Measurements from ENCODE around the gene ZNF544.
A peak's percentile ranks its signal among the peaks of the same experiment; 100 is the strongest.

Gene ZNF544

DNA sequence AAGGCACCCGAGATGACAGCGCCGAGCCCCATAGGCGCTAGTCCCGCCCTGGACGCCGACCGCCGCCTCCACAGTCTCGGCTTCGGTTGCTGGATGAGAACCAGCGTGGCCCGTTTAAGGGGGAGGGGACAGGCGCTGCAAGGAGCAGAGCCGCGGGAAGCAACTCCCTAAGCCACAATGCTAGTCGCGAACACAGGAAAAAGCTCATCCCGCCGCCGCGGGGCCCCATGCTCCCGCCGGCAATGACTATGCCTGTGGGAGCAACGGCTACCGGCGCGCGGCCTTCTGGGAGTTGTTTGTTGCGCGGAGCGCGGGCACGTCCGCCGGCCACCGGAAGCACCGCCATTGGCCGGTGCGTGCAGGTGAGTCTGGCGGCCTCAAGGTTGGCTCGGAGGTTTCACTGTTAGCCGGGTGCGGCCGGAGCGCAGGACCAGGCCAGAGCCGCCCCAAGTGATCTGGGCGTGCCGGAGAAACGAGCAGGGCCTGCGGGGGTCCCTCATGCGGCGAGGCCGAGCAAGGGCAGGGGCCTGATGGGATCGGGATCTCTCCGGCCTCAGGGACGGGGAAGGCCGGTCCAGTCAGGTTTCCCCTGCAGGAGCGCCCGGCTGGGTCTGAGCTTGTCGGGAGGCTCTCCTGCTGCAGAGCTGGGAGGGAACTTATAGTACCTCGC is at the start of gene ZNF544:
TSS of gene ZNF544 (plus strand) at position 330 of the 670 bp plus-strand sequence. CDS start 15,110 bp downstream, outside the sequence.
- peak; percentile 79 for DNase-seq (ENCODE audit: low spot score)

DNA sequence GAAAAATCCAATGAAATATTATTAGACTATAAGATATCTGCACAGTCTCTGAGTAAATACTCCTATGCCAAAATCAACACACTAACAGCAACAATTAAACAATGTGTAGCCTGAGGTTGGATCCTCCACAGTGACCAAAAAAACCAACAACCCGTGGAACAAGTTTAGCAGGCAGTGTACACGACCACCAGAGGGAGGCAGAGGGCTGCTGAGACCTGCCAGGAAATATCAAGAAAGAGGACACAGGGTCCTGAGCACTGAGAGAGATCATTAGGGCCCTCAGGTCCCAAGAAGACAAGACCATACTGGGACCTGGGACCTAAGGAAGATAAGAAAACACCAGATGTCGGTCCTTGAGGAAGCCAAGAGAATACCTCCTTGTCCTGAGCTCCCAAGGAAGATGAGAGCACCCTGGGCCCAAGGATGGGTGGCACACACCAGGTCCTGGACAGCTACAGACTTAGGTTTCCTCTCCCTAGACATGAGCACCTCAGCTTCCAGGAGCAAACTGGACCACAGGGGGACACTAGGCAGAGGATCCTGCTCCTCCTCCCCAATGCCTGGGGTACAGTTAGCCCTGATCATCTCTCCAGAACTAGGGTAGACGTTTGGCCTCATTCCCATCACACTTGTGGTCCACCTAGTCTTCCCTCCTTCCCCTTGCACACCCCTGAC is 46.7 kb upstream of the ZNF544 start:
- DNase-seq (ENCODE audit: low spot score), result no peak

DNA sequence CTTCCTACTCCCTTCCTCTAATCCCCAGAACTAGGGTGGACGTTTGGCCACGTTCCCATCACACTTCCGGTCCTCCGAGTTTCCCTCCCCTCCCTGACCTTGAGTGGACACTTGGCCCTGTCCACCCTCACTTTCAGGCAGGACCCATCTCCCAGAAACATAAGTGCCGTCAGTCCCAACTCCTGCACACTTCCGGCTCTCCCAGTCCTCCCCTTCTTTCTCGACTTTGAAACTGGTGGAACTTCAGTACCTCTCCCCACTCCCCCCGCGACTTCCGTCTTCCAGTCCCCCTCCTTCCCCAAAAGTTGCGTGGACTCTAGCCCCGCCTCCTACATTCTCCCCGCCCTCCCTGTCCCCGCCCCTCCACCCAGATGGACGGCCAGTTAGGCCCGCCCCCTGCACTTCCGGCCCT is 46.1 kb upstream of the ZNF544 start:
- peak; percentile 93 for DNase-seq (ENCODE audit: low spot score)

DNA sequence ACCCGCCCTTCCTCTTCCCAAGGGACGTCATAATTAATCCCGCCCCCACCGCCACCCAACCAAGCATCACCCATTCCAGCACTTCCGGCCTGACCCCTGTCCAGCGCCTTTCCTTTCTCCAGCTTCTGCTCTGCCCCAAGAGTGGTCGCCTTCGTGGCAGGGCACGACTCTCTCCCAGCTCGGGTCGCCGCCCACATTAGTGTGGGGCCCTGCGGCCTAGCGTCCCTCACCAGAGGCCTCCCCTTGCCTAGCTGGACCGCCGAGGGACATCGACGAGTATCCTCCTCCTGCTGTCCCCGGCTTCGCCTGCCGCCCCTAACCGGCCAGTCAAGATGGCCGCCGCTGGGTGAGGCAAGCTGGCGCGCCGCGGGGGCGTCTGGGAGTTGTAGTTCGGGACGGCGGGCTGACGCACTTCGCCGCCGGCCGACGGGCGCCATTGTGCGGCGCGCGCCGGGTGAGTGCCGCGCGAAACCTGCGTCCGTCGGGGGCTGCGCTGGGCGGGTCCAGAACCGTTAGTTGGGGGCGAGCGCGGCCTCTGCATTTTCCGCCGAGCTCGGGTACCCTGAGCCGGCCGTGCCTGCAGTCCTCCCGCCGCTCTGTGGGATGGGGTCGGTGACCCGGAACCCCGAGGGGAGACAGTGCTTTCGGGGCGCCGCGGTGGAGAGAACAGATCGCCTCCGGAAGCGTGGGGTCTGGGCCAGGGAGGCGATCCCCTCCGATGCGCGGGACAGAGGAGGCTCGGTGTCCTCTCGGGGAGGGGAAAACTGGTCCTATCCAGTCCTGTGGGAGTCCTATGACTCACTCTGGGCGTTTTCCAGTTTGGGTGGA is 45.5 kb upstream of the ZNF544 start, which contains the start of gene ZNF274:
TSS of gene ZNF274 (plus strand) at position 73 of the 828 bp plus-strand sequence. CDS start 905 bp downstream, outside the sequence.
- DNase-seq (ENCODE audit: low spot score), result peak; percentile 92

DNA sequence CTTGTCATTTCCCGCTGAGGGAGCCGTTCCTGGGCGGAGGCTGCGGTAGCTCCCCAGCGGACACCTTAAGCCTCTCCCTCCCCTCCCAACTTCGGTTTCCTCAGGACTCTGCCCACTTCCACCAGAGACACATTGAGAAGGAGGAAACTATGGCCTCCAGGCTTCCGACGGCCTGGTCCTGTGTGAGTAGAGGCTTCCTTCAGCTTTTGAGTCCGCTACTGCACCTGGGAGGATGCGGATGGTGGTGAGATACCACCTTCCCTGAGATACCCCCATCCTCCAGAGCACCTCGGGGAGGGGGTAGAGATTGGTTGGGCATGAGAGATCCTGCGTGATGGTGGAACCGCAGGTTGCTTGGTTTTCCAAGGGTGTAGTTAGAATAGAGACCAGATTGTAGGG is 44.9 kb upstream of the ZNF544 start:
- no peak for DNase-seq (ENCODE audit: low spot score)

DNA sequence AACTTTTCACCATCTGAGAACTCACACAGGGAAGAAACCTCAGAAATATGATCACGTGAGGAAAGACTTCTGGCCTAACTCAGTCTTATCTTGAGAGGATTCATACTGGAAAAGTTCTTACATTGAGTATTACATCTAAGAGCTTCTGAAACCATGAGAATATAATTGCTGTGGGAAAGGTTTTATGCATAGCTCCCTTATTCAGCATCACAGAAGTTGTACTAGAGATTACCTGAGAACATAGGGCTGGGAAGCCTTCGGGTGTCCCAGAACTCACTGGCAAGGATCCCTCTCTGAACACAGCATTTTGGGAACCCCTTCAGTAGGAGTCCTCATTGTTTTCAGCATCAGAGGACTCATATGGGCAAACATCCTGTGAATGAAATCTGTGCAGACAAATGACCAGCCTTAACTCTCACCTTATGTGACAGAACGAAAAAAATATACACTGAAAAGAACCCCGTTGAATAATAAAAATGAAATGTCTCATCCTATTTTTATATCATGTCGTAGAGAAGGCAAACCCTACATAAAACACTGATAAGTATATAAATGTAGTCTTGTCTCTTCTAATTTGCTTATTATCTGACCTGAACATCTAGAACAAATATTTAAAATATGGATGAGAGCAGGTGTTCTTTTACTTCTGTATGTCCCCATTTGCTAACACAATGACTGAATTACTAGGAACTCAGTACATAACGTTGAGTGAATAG is 31.7 kb upstream of the ZNF544 start:
- DNase-seq (ENCODE audit: low spot score), result no peak

DNA sequence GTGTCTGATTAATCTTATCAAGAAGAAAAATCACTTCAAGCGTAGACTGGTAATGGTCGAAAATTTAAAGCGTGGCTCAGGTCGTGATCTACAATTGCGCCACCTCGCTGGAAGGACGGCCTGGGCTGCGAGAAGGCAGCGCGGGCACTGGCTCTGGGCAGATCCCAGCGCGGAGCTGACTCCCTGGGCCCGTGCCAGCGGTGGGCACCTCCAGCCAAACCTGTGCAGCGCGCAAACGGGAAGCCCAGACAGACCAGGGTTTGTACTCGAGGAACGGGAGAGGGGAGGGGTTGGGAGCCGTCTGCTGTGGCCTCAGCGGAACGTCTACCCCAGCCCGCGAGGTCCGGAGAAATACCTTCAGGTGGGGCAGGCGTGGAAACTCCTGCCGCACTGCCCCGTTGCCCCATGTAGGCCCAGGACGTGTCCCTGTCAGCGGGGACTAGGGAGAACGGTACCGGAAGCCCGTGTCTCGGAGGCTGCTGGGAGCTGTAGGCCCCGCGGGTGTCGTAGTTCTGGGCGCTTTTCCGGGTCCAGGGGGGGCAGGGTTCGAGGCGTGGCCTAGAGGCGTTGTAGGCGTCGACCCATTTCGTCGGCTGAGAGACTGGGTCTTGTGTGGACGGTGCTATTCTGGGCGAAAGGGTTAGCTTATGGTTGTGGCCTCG is 24.8 kb upstream of the ZNF544 start:
- no peak for DNase-seq (ENCODE audit: low spot score)

DNA sequence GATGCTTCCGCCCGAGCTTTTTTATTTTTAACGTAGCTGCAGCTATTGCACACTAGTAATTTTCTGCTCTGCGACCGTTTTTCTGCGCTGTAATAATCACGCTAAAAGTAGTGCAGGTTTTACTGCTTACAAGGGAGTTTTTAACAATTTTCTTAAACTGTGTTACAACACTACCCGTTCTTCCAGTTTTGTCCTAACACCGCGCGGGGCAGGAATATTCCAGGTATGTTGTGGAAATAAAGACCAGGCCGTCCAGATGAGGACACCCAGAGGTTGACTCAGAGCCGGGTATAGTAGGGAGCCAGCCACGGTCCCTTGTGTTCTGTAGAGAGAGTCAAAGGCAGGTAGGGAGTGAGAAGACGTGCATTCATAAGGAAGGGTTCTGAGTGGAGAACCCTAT is 24.1 kb upstream of the ZNF544 start:
- no peak for DNase-seq (ENCODE audit: low spot score)

DNA sequence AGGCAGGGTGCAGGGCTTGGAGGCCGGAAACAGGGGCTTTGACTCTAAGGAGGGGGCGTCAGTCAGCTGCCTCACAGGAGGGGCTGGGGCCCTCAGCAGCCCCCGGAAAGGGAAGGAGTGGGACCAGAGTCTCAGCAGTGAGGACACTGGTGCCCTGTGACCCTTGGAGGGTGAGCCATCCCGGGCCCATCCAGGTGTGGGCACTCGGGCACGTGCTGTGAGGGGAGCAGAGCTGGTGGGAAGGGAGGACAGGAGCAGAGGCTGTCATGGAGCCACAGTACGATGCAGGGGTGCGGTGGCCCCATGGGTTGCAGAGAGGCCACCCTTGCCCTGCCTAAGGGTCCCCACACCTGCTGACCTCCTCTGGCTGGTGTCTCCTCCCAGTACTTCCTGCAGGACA is 19.1 kb upstream of the ZNF544 start:
- DNase-seq (ENCODE audit: low spot score), result no peak

DNA sequence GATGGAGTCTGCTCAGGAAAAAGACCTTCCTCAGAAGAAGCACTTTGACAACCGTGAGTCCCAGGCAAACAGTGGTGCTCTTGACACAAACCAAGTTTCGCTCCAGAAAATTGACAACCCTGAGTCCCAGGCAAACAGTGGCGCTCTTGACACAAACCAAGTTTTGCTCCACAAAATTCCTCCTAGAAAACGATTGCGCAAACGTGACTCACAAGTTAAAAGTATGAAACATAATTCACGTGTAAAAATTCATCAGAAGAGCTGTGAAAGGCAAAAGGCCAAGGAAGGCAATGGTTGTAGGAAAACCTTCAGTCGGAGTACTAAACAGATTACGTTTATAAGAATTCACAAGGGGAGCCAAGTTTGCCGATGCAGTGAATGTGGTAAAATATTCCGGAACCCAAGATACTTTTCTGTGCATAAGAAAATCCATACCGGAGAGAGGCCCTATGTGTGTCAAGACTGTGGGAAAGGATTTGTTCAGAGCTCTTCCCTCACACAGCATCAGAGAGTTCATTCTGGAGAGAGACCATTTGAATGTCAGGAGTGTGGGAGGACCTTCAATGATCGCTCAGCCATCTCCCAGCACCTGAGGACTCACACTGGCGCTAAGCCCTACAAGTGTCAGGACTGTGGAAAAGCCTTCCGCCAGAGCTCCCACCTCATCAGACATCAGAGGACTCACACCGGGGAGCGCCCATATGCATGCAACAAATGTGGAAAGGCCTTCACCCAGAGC is 16.2 kb upstream of the ZNF544 start:
- no peak for DNase-seq (ENCODE audit: low spot score)

DNA sequence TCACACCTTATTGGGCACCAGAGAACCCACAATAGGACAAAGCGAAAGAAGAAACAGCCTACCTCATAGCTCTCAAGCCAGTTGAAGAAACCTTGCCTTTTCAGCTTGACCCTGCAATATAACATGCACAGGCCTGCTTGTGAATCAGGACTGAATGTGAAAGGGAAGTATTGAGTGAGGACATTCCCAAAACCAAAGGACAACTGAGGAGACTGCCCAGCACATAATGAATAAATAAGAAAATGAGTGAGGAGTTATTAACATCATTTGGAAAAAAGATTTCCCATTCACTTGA is 15.7 kb upstream of the ZNF544 start:
- DNase-seq (ENCODE audit: low spot score), result no peak

DNA sequence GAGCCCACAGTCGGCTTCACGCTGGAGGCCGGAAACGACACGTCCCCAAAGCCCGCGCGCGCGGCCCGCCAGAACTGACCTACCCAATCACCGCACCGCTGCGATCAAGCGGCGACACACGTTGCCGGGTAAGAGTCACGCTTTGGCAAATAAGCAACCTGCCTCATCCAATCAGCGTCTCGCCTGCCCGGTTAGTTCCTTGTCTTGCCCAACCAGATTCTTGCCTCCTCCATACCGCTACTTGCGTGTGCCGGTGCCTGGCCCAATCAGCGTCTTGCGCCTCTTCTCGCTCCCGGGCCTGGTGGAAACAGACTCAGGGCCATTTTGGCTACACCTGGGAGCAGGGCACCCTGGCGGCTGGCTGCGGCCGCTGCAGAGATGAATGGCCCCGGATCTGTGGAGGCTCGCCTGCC is 11.6 kb upstream of the ZNF544 start:
- DNase-seq (ENCODE audit: low spot score), result no peak

DNA sequence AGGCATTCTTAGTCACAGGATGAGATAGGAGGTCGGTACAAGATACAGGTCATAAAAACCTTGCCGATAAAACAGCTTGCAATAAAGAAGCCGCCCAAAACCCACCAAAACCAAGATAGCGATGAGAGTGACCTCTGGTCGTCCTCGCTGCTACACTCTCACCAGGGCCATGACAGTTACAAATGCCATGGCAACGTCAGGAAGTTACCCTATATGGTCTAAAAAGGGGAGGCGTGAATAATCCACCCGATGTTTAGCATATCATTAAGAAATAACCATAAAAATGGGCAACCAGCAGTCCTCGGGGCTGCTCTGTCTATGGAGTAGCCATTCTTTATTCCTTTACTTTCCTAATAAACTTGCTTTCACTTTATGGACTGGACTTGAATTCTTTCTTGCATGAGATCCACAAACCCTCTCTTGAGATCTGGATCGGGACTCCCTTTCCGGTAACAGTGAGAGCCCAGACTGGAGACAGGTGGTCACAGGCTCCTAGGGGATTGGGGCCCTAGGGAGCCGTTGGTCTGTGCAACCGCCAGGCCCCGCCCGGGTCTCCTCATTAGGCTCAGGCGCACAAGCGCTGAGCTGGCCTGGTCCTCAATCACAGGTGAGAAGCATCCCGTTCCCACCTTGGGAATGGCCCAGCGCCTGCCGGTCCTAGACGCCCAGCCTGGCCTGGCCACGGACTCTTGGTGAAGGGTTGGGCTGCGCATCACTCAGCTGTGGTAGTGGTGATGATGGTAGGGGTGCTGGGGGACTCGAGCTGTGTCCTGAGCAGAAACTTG is 10.9 kb upstream of the ZNF544 start:
- no peak for DNase-seq (ENCODE audit: low spot score)

DNA sequence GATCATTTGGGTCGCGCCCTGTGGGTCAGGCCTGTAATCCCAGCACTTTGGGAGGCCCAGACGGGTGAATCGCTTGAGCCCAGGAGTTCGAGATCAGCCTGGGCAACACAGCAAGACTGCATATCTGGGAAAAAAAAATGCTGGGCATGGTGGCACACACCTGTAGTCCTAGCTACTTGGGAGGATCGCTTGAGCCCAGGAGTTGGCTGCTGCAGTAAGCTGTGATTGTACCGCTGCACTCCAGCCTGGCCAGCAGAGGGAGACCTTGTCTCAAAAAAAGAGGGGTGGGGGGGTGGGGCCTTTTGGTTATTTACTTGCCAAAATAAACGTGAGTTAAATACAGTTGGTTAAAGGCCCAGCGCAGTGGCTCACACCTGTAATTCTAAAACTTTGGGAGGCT is 9.8 kb upstream of the ZNF544 start:
- no peak for DNase-seq (ENCODE audit: low spot score)

DNA sequence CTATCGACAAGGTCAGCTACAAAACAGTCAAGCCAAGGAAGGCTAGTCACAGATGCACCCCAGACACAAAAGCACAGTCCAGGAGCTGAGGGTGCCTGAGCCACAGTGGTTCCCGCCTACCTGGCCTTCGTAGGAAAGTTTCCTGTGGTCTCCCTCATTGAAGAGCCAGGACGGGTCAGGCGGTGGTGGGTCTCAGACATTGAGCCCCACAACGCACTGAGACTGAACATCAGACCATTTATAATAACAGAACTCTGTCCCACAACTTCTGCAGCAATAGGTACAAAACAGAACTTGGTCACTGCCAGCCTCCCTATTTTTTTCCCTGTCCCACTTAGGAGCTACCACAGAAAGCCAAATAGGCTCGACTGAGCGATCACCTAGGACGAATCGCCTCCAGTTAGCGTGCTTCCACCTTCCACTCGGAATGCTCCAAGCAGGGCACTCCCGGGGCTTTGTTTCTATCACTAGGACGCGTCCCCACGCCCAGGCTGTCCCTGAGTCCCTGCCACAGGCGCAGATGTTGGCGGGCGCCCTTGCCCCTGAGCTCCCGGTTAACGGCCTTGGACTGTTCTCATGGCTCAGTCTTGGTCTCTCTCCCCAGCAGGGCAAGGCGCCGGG is 640 bp upstream of the ZNF544 start:
- DNase-seq (ENCODE audit: low spot score), result no peak

DNA sequence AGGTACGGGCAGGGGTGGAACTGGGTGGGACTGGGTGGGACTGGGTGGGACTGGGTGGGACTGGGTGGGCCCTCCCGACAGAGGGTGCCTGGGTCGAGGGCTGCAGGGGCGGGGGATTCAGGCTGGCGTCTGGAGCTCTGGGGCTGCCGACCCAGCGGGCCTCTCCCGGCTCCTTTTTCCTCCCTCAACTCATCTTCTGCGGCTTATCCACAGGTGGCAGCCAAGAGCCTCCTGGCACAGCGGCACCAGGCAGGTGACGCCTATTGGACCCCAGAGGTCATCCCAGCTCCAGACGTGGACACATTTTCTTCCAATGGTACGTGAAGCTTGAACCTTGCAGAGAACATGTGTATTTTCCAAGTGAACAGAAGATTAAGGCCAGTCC is 533 bp downstream of the ZNF544 start:
- peak; percentile 26 for DNase-seq (ENCODE audit: low spot score)

DNA sequence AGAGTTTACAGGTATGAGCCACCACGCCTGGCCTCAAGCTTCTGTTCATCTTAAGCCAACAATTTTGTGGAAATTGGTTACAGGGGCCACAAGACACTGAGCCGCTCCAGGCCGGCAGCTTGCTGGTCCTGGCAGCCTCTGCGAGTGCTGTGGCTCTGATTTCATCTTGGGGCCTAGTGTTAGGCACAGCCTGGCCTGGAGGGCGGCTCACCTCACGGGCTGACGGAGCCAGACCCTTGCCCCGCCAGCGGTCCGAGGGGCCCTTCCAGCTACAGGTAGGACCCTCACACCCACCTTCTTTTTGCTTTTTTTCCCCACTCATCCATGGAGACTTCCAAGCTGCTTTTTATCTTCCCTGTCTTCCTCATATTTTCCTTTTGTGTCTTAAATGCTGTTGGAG is 8.6 kb downstream of the ZNF544 start:
- DNase-seq (ENCODE audit: low spot score), result no peak

DNA sequence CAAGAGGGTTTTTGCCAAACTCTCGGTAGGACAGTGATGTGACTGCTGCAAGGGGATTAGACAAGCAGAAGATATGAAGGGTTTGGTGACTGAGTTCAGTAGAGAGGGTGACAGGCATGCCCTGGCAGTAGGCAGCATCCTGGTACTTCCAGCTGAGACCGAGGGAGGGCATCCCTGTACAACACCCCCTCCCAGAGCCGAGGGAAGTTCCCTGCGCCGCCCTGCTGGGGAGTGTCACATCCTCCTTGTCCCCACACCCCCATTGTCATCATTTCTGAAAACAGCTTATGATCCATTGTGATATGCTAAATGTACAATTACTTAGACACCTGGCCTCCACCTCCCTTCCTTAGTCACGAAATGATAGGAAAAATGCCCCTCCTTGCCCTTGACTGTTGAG is 14.6 kb downstream of the ZNF544 start:
- DNase-seq (ENCODE audit: low spot score), result no peak

DNA sequence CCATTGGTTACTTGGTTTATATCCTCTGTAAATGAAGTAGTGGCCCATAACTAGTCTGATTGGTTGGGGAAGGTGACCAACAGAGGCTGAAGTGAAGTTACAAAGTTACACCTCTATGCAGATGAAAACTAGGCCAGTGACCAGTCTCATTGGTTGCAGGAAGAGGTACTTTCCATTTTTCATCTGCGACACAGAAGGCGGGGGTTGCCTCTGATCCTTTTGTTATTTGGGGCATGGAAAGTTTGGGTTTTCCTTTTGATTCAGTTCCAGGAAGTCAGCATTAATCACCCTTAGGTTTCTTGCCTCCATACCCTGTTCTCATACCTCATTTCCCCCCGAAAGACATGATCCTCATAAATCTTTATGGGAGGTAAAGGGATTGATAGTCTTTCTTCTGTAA is 20.2 kb downstream of the ZNF544 start:
- no peak for DNase-seq (ENCODE audit: low spot score)

DNA sequence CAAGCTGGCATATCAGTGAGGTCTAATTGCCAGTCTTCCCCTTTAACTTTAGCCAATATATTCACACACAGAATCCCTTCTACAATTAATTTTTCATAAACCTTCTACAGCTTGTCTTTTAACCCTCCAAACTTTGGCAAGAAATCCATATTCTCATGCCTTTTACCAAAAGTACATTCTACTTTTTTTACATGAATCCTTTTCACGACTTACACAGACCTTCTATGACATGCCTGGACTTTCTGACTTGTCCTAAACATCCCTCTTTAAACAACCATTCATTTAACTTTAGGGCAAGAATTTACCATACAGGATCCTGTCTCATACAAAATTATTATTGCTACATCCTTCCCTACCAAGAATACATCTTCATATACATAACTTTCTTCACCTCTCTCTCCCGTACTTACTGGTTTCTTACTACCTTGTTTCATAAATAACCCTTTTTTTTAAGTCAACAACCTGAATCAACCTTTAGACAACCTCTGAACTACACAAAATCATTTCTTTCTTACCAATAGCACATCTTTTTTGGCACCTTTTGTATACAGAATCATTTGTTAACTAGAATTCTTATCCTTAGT is 23.5 kb downstream of the ZNF544 start:
- DNase-seq (ENCODE audit: low spot score), result no peak

All from AG08395 (cell line).